Smooth muscle cell (in vitro differentiated cells): ENCODE results near the gene CPLANE1. TPM values are rescaled to one million over a fixed set of nuclear protein-coding genes. Genes with fewer than 3 reads are reported as not detected.

Experiments
- DNase-seq: peaks from one replicate; lab custom pipeline; 2025; ENCODE audit not compliant: unreplicated experiment; lab: John Stamatoyannopoulos, UW
- H2AFZ ChIP-seq: fragments of 200-600 bp; sonication (generic); 2 replicates; pipeline ENCODE4 v1.6.0; 2016; ENCODE audit warnings: antibody characterized with exemption, low read depth, mild to moderate bottlenecking
- H3F3A ChIP-seq: fragments of 200-600 bp; sonication (generic); 2 replicates; pipeline ENCODE4 v1.6.0; 2017; ENCODE audit warnings: antibody characterized with exemption, low read depth
- H3K27ac ChIP-seq: fragments of 200-600 bp; sonication (generic); 2 replicates; pipeline ENCODE4 v1.5.1; 2016; ENCODE audit warnings: low read depth, mild to moderate bottlenecking
- H3K27me3 ChIP-seq: fragments of 200-600 bp; sonication (generic); 2 replicates; pipeline ENCODE4 v1.6.1; 2016; ENCODE audit warnings: low read depth, mild to moderate bottlenecking
- H3K36me3 ChIP-seq: fragments of 200-600 bp; sonication (generic); 2 replicates; pipeline ENCODE4 v1.5.1; 2016; ENCODE audit warnings: low read depth
- H3K4me1 ChIP-seq: fragments of 200-600 bp; sonication (generic); 2 replicates; pipeline ENCODE4 v1.5.1; 2016; ENCODE audit warnings: low read depth
- H3K4me2 ChIP-seq: fragments of 200-600 bp; sonication (generic); 2 replicates; pipeline ENCODE4 v1.6.0; 2016; ENCODE audit warnings: mild to moderate bottlenecking
- H3K4me3 ChIP-seq: fragments of 200-600 bp; sonication (generic); 2 replicates; pipeline ENCODE4 v1.5.1; 2016; ENCODE audit warnings: mild to moderate bottlenecking
- H3K79me2 ChIP-seq: fragments of 200-600 bp; sonication (generic); 2 replicates; pipeline ENCODE4 v1.6.0; 2016; ENCODE audit warnings: low read depth, mild to moderate bottlenecking
- H3K9ac ChIP-seq: fragments of 200-600 bp; sonication (generic); 2 replicates; pipeline ENCODE4 v1.6.0; 2016; ENCODE audit warnings: low read depth
- H3K9me3 ChIP-seq: fragments of 200-600 bp; sonication (generic); replicated peaks from 2 replicates; pipeline ENCODE4 v1.5.1; 2016; ENCODE audit warnings: low read depth
- H4K20me1 ChIP-seq: fragments of 200-600 bp; sonication (generic); 2 replicates; pipeline ENCODE4 v1.6.0; 2016; ENCODE audit warnings: low read depth
- WGBS: methylation state at CpG from one replicate; pipeline ENCODE4 v1.1.7; 2016; ENCODE audit warnings: low lambda C conversion rate; 5-methylcytosine and 5-hydroxymethylcytosine counted together
- polyA plus RNA-seq: library from polyadenylated mRNA; unstranded; fragments of >200 nt; fragmentation: Nextera tagmentation; extraction: Ambion mirVana; gene quantifications from 2 replicates; pipeline ENCODE4 v1.2.1, GENCODE V29; 2016
- total RNA-seq: library from RNA; depleted of rRNA; stranded (reverse); fragments of >200 nt; gene quantifications from 2 replicates; pipeline ENCODE4 v1.2.3, GENCODE V29; 2014
- TF ChIP-seq, protein P1 (sequence below): fragments of 200-600 bp; sonication (generic); IDR thresholded peaks from 2 replicates; pipeline ENCODE4 v1.5.1; 2017; ENCODE audit warnings: borderline replicate concordance, mild to moderate bottlenecking, antibody characterized with exemption; ENCODE audit not compliant: insufficient read depth, poor library complexity, severe bottlenecking

The CPLANE1 gene
- total and polyA plus RNA-seq, 2 experiments from 2014 or later = 2.9 to 20.5 TPM

DNA sequence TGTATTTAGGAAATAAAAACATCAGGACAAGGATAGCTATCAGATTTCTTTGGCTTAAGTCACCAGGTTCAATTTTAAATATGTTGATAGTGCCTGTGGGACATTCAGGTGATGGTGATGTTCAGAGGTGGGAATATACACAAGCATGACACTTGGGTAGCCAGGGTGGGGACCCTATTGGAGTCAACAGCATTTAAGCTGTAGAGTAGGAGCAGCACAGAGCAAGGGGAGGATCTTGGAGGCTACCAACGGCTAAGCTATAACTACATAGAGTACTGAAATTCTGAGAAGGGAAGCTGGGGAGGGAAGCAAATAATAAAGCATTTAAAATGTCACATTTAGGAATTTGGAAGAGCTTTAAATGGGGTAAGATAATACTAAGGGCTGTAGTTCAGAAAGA lies 177.7 kb downstream of the CPLANE1 start:
- WGBS = 100% methylated on average over 1 of the region's 1 CpG

DNA sequence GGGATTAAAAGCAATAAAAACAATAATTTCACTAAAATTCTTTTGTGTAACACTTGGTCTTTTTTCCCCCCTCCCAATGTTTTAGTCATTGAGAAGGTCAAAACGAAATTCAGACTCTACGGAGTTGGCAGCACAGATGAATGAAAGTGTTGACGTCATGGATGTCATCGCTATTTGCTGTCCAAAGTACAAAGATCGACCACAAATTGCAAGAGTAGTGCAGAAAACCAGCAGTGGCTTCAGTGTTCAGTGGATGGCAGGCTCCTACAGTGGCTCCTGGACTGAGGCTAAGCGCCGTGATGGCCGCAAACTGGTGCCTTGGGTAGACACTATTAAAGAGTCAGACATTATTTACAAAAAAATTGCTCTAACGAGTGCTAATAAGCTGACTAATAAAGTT lies 184.7 kb downstream of the CPLANE1 start:
- Histone ChIP-seq H3K4me3 (no peak overlapping the region), H3K9me3 (no peaks in the 10 kb centered on the region), H3K79me2 (no peaks in the 10 kb centered on the region), H3K27me3 (no peaks in the 10 kb centered on the region), H3K4me1 (no peaks in the 10 kb centered on the region), H3F3A (no peaks in the 10 kb centered on the region), H2AFZ (no peak overlapping the region), H4K20me1 (no peaks in the 10 kb centered on the region), H3K4me2 (no peak overlapping the region), H3K9ac (no peak overlapping the region), H3K27ac (no peak overlapping the region), H3K36me3 (peaks cover 29% of the 10 kb centered on the region)
- TF ChIP-seq, protein P1, sequence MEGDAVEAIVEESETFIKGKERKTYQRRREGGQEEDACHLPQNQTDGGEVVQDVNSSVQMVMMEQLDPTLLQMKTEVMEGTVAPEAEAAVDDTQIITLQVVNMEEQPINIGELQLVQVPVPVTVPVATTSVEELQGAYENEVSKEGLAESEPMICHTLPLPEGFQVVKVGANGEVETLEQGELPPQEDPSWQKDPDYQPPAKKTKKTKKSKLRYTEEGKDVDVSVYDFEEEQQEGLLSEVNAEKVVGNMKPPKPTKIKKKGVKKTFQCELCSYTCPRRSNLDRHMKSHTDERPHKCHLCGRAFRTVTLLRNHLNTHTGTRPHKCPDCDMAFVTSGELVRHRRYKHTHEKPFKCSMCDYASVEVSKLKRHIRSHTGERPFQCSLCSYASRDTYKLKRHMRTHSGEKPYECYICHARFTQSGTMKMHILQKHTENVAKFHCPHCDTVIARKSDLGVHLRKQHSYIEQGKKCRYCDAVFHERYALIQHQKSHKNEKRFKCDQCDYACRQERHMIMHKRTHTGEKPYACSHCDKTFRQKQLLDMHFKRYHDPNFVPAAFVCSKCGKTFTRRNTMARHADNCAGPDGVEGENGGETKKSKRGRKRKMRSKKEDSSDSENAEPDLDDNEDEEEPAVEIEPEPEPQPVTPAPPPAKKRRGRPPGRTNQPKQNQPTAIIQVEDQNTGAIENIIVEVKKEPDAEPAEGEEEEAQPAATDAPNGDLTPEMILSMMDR = no peak
- DNase-seq = no peak
- WGBS = 96% methylated on average over 9 of the region's 9 CpGs

More for the DNA sequence above, 177.7 kb downstream of the CPLANE1 start:
- H3K9ac ChIP-seq = no peak overlapping the region
- no peaks in the 10 kb centered on the region for H3K27me3 ChIP-seq
- H4K20me1 ChIP-seq = no peaks in the 10 kb centered on the region
- no peaks in the 10 kb centered on the region for H3F3A ChIP-seq
- H3K79me2 ChIP-seq = no peaks in the 10 kb centered on the region
- H3K27ac ChIP-seq = no peak overlapping the region
- H3K9me3 ChIP-seq = no peaks in the 10 kb centered on the region
- no peak for DNase-seq
- H3K36me3 ChIP-seq = no peaks in the 10 kb centered on the region
- TF ChIP-seq, protein P1 = no peak
- no peaks in the 10 kb centered on the region for H3K4me1 ChIP-seq
- H3K4me2 ChIP-seq = no peak overlapping the region
- H2AFZ ChIP-seq = no peak overlapping the region
- no peak overlapping the region for H3K4me3 ChIP-seq

DNA sequence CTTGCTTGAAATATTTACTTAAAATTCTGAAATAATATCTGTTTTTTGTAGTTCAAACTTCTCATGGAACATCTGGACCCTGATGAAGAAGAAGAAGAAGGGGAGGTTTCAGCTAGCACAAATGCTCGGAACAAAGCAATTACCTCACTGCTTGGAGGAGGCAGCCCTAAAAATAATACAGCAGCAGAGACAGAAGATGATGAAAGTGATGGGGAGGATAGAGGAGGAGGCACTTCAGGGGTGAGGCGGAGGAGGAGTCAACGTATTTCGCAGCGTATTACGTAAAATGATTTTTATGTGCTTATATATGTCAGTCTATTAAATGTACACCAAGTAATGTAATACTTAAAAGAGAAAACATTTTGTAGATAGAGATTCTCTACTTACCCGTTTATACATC lies 185.4 kb downstream of the CPLANE1 start:
- no peak overlapping the region for H3K9ac ChIP-seq
- over 99% methylated on average over 7 of the region's 7 CpGs for WGBS
- no peaks in the 10 kb centered on the region for H3F3A ChIP-seq
- H3K4me1 ChIP-seq = no peaks in the 10 kb centered on the region
- H3K27ac ChIP-seq = no peak overlapping the region
- H3K4me2 ChIP-seq = no peak overlapping the region
- H3K27me3 ChIP-seq = no peaks in the 10 kb centered on the region
- no peak for DNase-seq
- TF ChIP-seq, protein P1 = no peak
- H2AFZ ChIP-seq = no peak overlapping the region
- no peaks in the 10 kb centered on the region for H3K79me2 ChIP-seq
- H3K36me3 ChIP-seq = peaks cover 36% of the 10 kb centered on the region
- H3K4me3 ChIP-seq = no peak overlapping the region
- H3K9me3 ChIP-seq = no peaks in the 10 kb centered on the region
- no peaks in the 10 kb centered on the region for H4K20me1 ChIP-seq

DNA sequence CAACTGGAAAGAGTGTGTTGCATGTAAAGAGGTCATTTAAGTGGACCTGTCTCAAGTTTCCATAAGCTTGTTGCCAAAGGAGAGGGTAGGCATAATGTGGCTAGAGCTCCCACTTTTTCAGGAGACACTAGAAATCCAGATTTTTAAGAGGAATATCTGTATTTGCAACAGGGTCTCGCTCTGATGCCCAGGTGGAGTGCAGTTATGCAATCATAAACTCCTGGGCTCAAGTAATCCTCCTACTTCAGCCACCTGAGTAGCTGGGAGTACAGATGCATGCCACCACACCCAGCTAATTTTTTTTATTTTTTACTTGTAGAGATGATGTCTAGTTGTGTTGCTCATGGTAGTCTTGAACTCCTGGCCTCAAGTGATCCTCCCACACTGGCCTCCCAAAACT lies 189.1 kb downstream of the CPLANE1 start:
- H3K27me3 ChIP-seq = no peaks in the 10 kb centered on the region
- TF ChIP-seq, protein P1 = no peak
- no peaks in the 10 kb centered on the region for H3F3A ChIP-seq
- peaks cover 45% of the 10 kb centered on the region for H3K36me3 ChIP-seq
- DNase-seq = no peak
- no peak overlapping the region for H3K27ac ChIP-seq
- no peak overlapping the region for H3K9ac ChIP-seq
- no peak overlapping the region for H3K4me3 ChIP-seq
- no peak overlapping the region for H3K4me2 ChIP-seq
- no peaks in the 10 kb centered on the region for H3K9me3 ChIP-seq
- 93% methylated on average over 1 of the region's 1 CpG for WGBS
- no peaks in the 10 kb centered on the region for H3K4me1 ChIP-seq
- no peaks in the 10 kb centered on the region for H4K20me1 ChIP-seq
- H2AFZ ChIP-seq = no peak overlapping the region
- H3K79me2 ChIP-seq = no peaks in the 10 kb centered on the region
